ENCODE measurements around the gene MAP4K1. TPM values are rescaled to one million over a fixed set of nuclear protein-coding genes. Genes with fewer than 3 reads are reported as not detected.

The MAP4K1 gene
- total and polyA plus RNA-seq, 2 of the 13 experiments (the other 11 are each of a cell fraction or from before 2014, with no cell fraction given): 0.24 to 0.89 TPM

- TF ChIP-seq, protein P1, sequence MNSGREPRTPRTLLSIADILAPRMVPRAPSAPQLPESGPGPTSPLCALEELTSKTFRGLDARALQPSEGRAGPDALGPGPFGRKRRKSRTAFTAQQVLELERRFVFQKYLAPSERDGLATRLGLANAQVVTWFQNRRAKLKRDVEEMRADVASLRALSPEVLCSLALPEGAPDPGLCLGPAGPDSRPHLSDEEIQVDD (CRISPR knock-in tag; IDR thresholded peaks at IDR 0.05; ENCODE audit: borderline replicate concordance): no peak
- TF ChIP-seq ZNF512 (CRISPR knock-in tag; IDR thresholded peaks at IDR 0.05) (no peak), HINFP (CRISPR knock-in tag; IDR thresholded peaks at IDR 0.05; ENCODE audit: low read depth) (no peak), ZNF768 (CRISPR knock-in tag; IDR thresholded peaks at IDR 0.05) (no peak), SIN3A (IDR thresholded peaks at IDR 0.05; ENCODE audit: borderline replicate concordance, low read depth, low read length) (no peak), ZNF343 (CRISPR knock-in tag; IDR thresholded peaks at IDR 0.05) (no peak), ZNF614 (CRISPR knock-in tag; IDR thresholded peaks at IDR 0.05; ENCODE audit: borderline replicate concordance) (peak; percentile 47; the same call in 1 of the 2 replicates), KMT2B (CRISPR knock-in tag; IDR thresholded peaks at IDR 0.05) (peak; percentile 76; the same call in 1 of the 2 replicates), CENPT (CRISPR knock-in tag; IDR thresholded peaks at IDR 0.05; ENCODE audit: low read depth) (no peak; the same call in 1 of the 2 replicates), HHEX (CRISPR knock-in tag; IDR thresholded peaks at IDR 0.05) (no peak), GPN1 (CRISPR knock-in tag; IDR thresholded peaks at IDR 0.05; ENCODE audit: borderline replicate concordance) (no peak), PAXIP1 (CRISPR knock-in tag; conservative IDR thresholded peaks at IDR 0.05) (0 out of 2 replicates have a peak, but pooled peaks have one; percentile 24), ZNF766 (CRISPR knock-in tag; IDR thresholded peaks at IDR 0.05; ENCODE audit: borderline replicate concordance) (no peak), HDAC6 (IDR thresholded peaks at IDR 0.05; ENCODE audit: low read depth, low read length) (no peak), YEATS4 (CRISPR knock-in tag; IDR thresholded peaks at IDR 0.05; ENCODE audit: borderline replicate concordance) (peak; percentile 64; the same call in 1 of the 2 replicates), PCBP2 (optimal IDR thresholded peaks at IDR 0.05; ENCODE audit: low read depth, low read length, poor library complexity, severe bottlenecking) (no peak), NFE2L2 (IDR thresholded peaks at IDR 0.05; ENCODE audit: low read length) (no peak), ZNF441 (CRISPR knock-in tag; IDR thresholded peaks at IDR 0.05; ENCODE audit: borderline replicate concordance) (no peak), NCOA5 (CRISPR knock-in tag; IDR thresholded peaks at IDR 0.05) (no peak)
Measured at GRCh38 chr19:38618590-38619360, 1.0 kb upstream of the MAP4K1 start, which contains the start of gene EIF3K (continued).

Measured in HepG2 (cell line).